Keratinocyte (primary cell): ENCODE measurements around the gene SCAPER.

Experiments used
- EZH2 ChIP-seq: IDR thresholded peaks from one replicate; pipeline ENCODE4 v1.6.1; 2012; ENCODE audit warnings: inconsistent platforms, mild to moderate bottlenecking, low read length, moderate library complexity
- TF ChIP-seq, protein P1 (sequence below), 3 experiments: IDR thresholded peaks in 1 of 3; conservative IDR thresholded peaks in 1 of 3; optimal IDR thresholded peaks in 1 of 3; 2 replicates in 2 of 3; 3 replicates in 1 of 3; pipeline versions ENCODE3 to v1.5.1; 2011; ENCODE audit warnings: low read length in 3 of 3, mild to moderate bottlenecking in 3 of 3, moderate library complexity in 2 of 3, control low read depth in 1 of 3, inconsistent platforms in 1 of 3; ENCODE audit not compliant: insufficient read depth in 2 of 3; ENCODE audit errors: extremely low read depth in 1 of 3

DNA sequence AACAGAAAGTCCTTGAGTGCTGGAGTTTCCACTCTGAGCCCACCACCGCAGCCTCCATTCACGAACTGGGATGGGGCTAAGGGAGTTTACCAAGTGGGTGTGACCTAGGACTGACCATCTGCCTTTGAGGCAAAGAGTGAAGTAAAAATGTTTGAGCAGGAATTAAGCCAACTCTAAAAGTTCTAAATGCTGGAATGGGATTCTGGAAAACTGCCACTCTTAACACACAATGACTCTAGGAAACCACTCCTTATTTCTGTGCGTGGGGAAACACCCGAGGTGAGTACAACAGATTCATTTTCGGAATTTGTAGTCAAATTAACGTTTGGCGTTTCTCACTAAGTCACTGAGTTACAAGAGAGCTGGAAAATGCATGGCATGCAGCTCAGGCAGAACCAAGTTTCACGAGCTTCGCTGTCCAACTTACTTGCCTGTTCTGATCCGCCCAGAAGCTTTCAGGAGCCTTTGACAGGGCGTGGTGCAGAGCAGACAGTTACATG, 537.0 kb downstream of the SCAPER start:
- TF ChIP-seq, protein P1, sequence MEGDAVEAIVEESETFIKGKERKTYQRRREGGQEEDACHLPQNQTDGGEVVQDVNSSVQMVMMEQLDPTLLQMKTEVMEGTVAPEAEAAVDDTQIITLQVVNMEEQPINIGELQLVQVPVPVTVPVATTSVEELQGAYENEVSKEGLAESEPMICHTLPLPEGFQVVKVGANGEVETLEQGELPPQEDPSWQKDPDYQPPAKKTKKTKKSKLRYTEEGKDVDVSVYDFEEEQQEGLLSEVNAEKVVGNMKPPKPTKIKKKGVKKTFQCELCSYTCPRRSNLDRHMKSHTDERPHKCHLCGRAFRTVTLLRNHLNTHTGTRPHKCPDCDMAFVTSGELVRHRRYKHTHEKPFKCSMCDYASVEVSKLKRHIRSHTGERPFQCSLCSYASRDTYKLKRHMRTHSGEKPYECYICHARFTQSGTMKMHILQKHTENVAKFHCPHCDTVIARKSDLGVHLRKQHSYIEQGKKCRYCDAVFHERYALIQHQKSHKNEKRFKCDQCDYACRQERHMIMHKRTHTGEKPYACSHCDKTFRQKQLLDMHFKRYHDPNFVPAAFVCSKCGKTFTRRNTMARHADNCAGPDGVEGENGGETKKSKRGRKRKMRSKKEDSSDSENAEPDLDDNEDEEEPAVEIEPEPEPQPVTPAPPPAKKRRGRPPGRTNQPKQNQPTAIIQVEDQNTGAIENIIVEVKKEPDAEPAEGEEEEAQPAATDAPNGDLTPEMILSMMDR (optimal IDR thresholded peaks at IDR 0.05 in 1 of 3, IDR thresholded peaks at IDR 0.05 in 1 of 3, conservative IDR thresholded peaks at IDR 0.05 in 1 of 3; ENCODE audit: extremely low read depth in 1 of 3, insufficient read depth in 2 of 3, low read length in 3 of 3), result no peak
- no peak for TF ChIP-seq EZH2
